K562 (cell line): ENCODE results near the gene KCNN3. TPM values are rescaled to one million over a fixed set of nuclear protein-coding genes. Genes with fewer than 3 reads are reported as not detected.

Experiments
- ARID4B ChIP-seq: sonication (generic); formaldehyde crosslinking; IDR thresholded peaks from 2 replicates; pipeline ENCODE4 v1.8.0; 2022; ENCODE audit warnings: mild to moderate bottlenecking, missing genetic modification reagents
- BHLHE40 ChIP-seq: IDR thresholded peaks from 2 replicates; pipeline ENCODE4 v1.6.1; 2011; ENCODE audit warnings: low read length, improper control_type of control experiment
- CTCF ChIP-seq, 3 experiments: IDR thresholded peaks in 2 of 3; conservative IDR thresholded peaks in 1 of 3; 2 replicates each; pipeline ENCODE4 v1.5.1; 2011 to 2012; ENCODE audit warnings: low read length in 3 of 3, mild to moderate bottlenecking in 3 of 3, control low read depth in 2 of 3, improper control_type of control experiment in 1 of 3, inconsistent platforms in 1 of 3, low read depth in 1 of 3, mixed read lengths in 1 of 3, moderate library complexity in 1 of 3; ENCODE audit not compliant: insufficient read depth in 2 of 3
- HMG20A ChIP-seq: fragments of 450-650 bp; formaldehyde crosslinking; conservative IDR thresholded peaks from 2 replicates; pipeline ENCODE4 v1.4.0; 2020; ENCODE audit warnings: mild to moderate bottlenecking, mixed read lengths
- KLF16 ChIP-seq: IDR thresholded peaks from 2 replicates; pipeline ENCODE4 v1.6.1; 2016; ENCODE audit warnings: antibody characterized with exemption
- L3MBTL2 ChIP-seq: fragments of 450-650 bp; IDR thresholded peaks from 2 replicates; pipeline ENCODE4 v1.6.1; 2016; ENCODE audit warnings: mild to moderate bottlenecking, moderate library complexity
- LCOR ChIP-seq: sonication (generic); formaldehyde crosslinking; IDR thresholded peaks from 2 replicates; pipeline ENCODE4 v1.8.0; 2022; ENCODE audit warnings: mild to moderate bottlenecking, missing genetic modification reagents
- NR2C1 ChIP-seq, 2 experiments: fragments of 450-650 bp; IDR thresholded peaks; 2 replicates each; pipeline ENCODE4 v1.6.1; 2017; ENCODE audit warnings: mild to moderate bottlenecking in 2 of 2, antibody characterized with exemption in 1 of 2, inconsistent platforms in 1 of 2, missing compliant biosample characterization in 1 of 2, missing genetic modification characterization in 1 of 2
- PKNOX1 ChIP-seq: fragments of 450-650 bp; IDR thresholded peaks from 2 replicates; pipeline ENCODE4 v1.6.1; 2016
- PURB ChIP-seq: sonication (generic); formaldehyde crosslinking; IDR thresholded peaks from 2 replicates; pipeline ENCODE4 v1.9.0; 2021; ENCODE audit warnings: low read depth, mild to moderate bottlenecking, missing genetic modification reagents
- RNF2 ChIP-seq: sonication (generic); IDR thresholded peaks from 2 replicates; pipeline ENCODE4 v1.6.1; 2016
- SAFB2 ChIP-seq: fragments of 200-400 bp; formaldehyde crosslinking; IDR thresholded peaks from 2 replicates; pipeline ENCODE4 v1.6.1; 2018; ENCODE audit warnings: borderline replicate concordance, low read length, low read depth, moderate library complexity; ENCODE audit not compliant: severe bottlenecking
- TGIF2 ChIP-seq: sonication (generic); formaldehyde crosslinking; IDR thresholded peaks from 2 replicates; pipeline ENCODE4 v1.8.1; 2022; ENCODE audit warnings: mild to moderate bottlenecking, missing genetic modification reagents, moderate library complexity
- ZBTB9 ChIP-seq: fragments of 450-650 bp; formaldehyde crosslinking; IDR thresholded peaks from 2 replicates; pipeline ENCODE4 v1.4.0; 2020; ENCODE audit warnings: mild to moderate bottlenecking, moderate library complexity
- ZFP36 ChIP-seq: fragments of 150-350 bp; IDR thresholded peaks from 2 replicates; pipeline ENCODE4 v1.6.1; 2018; ENCODE audit warnings: low read length, low read depth; ENCODE audit not compliant: partially characterized antibody
- ZNF133 ChIP-seq: fragments of 250-450 bp; sonication (Bioruptor Pico); IDR thresholded peaks from 2 replicates; pipeline ENCODE4 v1.4.0; 2020; ENCODE audit warnings: mild to moderate bottlenecking
- ZNF41 ChIP-seq: fragments of 250-450 bp; sonication (Bioruptor Pico); conservative IDR thresholded peaks from 2 replicates; pipeline ENCODE4 v1.4.0; 2020; ENCODE audit warnings: mild to moderate bottlenecking
- ZNF551 ChIP-seq: fragments of 250-450 bp; sonication (Bioruptor Pico); IDR thresholded peaks from 2 replicates; pipeline ENCODE4 v1.5.0; 2021; ENCODE audit warnings: mild to moderate bottlenecking, moderate library complexity
- polyA plus RNA-seq, 8 experiments: library from polyadenylated mRNA; depleted of rRNA in 4 of 8; stranded (reverse) in 5 of 8; unstranded in 3 of 8; fragments of >200 nt; fragmentation: Nextera tagmentation in 2 of 8; fragmentation: Illumina TruSeq in 1 of 8; extraction: Ambion mirVana in 2 of 8; extraction: Trizol in 1 of 8; gene quantifications; 2 replicates each; pipeline versions ENCODE4 v1.2.1 to v1.2.3, GENCODE V29; 2011 to 2014; ENCODE audit warnings: inconsistent platforms in 1 of 8, missing spikeins in 1 of 8
- total RNA-seq, 7 experiments: library from RNA; depleted of rRNA in 6 of 7; stranded (reverse); fragments of >200 nt in 6 of 7; fragmentation: Illumina TruSeq in 2 of 7; extraction: Trizol in 2 of 7; gene quantifications; 2 replicates each; pipeline versions ENCODE4 v1.2.1 to v1.2.3, GENCODE V29; 2011 to 2021; ENCODE audit warnings: low replicate concordance in 1 of 7
- TF ChIP-seq, protein P1 (sequence below): fragments of 250-450 bp; sonication (Bioruptor Pico); IDR thresholded peaks from 2 replicates; pipeline ENCODE4 v1.8.0; 2022; ENCODE audit warnings: moderate library complexity, mild to moderate bottlenecking, inconsistent platforms

The KCNN3 gene
- total and polyA plus RNA-seq, 9 of the 15 experiments (the other 6 are each of a cell fraction or from before 2014, with no cell fraction given) = 0.02 to 0.03 TPM; not detected in 7

DNA sequence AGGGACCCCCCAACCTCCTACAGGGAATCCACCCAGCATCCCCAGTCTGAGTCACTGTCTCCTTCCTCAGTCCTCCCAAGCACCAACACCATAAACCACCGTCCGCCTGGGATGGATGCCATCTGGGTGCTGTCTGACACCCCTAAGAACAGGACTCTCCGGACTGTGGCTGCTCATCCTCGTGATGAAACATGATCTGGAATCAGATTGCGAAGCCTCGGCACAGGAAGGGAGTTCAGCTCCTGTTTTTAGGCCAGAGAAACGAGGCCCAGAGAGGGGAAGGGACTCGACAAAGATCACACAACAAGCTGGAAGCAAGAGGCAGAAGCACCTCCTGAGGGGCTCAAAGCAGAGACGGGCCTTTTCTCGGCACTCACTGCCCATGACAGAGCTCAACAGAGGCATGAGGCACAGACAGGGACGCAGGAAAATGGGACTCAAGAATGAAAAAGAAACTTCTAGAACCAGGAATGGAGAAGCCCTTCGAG lies 8.4 kb downstream of the KCNN3 start (continued):
- TF ChIP-seq PKNOX1 = no peak
- 0 out of 2 replicates have a peak, but pooled peaks have one; percentile 43 for TF ChIP-seq ZNF41 (CRISPR knock-in tag)
- 0 out of 2 replicates have a peak, but pooled peaks have one; percentile 60 for TF ChIP-seq ZBTB9 (CRISPR knock-in tag)
- TF ChIP-seq L3MBTL2 = peak; percentile 93
- no peak for TF ChIP-seq KLF16
- no peak for TF ChIP-seq NR2C1 (IDR thresholded peaks at IDR 0.05)
- TF ChIP-seq NR2C1 (tag; IDR thresholded peaks at IDR 0.05) = 0 out of 2 replicates have a peak, but pooled peaks have one; percentile 25
- TF ChIP-seq LCOR (CRISPR knock-in tag) = 0 out of 2 replicates have a peak, but pooled peaks have one; percentile 38
- TF ChIP-seq ZNF551 (CRISPR knock-in tag) = no peak
- TF ChIP-seq SAFB2 = no peak
- no peak for TF ChIP-seq PURB (CRISPR knock-in tag)
- 0 out of 2 replicates have a peak, but pooled peaks have one; percentile 37 for TF ChIP-seq BHLHE40
- TF ChIP-seq ZNF133 (CRISPR knock-in tag) = no peak
- peak; percentile 44 for TF ChIP-seq ZFP36
- peak; percentile 35; the same call in 1 of the 2 replicates for TF ChIP-seq RNF2
- no peak for TF ChIP-seq CTCF (IDR thresholded peaks at IDR 0.05 in 2 of 3, conservative IDR thresholded peaks at IDR 0.05 in 1 of 3; ENCODE audit: insufficient read depth in 2 of 3, low read depth in 1 of 3, low read length in 3 of 3)
- TF ChIP-seq TGIF2 (CRISPR knock-in tag) = no peak
- TF ChIP-seq ARID4B (CRISPR knock-in tag) = no peak
- TF ChIP-seq HMG20A (CRISPR knock-in tag) = no peak
- TF ChIP-seq, protein P1, sequence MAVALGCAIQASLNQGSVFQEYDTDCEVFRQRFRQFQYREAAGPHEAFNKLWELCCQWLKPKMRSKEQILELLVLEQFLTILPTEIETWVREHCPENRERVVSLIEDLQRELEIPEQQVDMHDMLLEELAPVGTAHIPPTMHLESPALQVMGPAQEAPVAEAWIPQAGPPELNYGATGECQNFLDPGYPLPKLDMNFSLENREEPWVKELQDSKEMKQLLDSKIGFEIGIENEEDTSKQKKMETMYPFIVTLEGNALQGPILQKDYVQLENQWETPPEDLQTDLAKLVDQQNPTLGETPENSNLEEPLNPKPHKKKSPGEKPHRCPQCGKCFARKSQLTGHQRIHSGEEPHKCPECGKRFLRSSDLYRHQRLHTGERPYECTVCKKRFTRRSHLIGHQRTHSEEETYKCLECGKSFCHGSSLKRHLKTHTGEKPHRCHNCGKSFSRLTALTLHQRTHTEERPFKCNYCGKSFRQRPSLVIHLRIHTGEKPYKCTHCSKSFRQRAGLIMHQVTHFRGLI = peak; percentile 69
